A549 (cell line): Measurements from ENCODE around the gene CCDC136. TPM values are rescaled to one million over a fixed set of nuclear protein-coding genes. Genes with fewer than 3 reads are reported as not detected.
A peak's percentile ranks its signal among the peaks of the same experiment; 100 is the strongest.

Source experiments
- ATAC-seq, 2 experiments: fragments of 200-7000 bp in 1 of 2; fragments of >200 bp in 1 of 2; cut with Nextera tagmentation in 1 of 2; cut with Tn5 transposase in 1 of 2; 3 replicates each; pipeline versions ENCODE4 v1.8.0 to v1.9.1; 2018 to 2020; ENCODE audit warnings: mild to moderate bottlenecking in 1 of 2, moderate library complexity in 1 of 2
- CTCF ChIA-PET: fragments of 300-600 bp; sonication (Branson Sonifier 250); formaldehyde crosslinking; extraction: SDS; loops from one replicate; lab custom pipeline; 2021; ENCODE audit warnings: antibody characterized with exemption, inconsistent platforms; lab: Yijun Ruan, JAX
- POLR2A ChIA-PET: fragments of 350-600 bp; formaldehyde crosslinking; extraction: SDS; loops from one replicate; lab custom pipeline; 2021; ENCODE audit warnings: antibody characterized with exemption, inconsistent platforms; lab: Yijun Ruan, JAX
- DNase-seq, 2 experiments: peaks; one replicate each; pipeline versions ENCODE4 v3.0.0 to v3.0.0-alpha.2; 2011 to 2016; ENCODE audit warnings: low read depth in 1 of 2, low spot score in 1 of 2
- FAIRE-seq: peaks from 2 replicates; lab custom pipeline; 2011; peaks lifted over from hg19 to GRCh38; lab: Jason Lieb, UNC
- H3K27ac ChIP-seq, 2 experiments: fragments of >200 bp; sonication (Bioruptor Twin); formaldehyde crosslinking; 3 replicates each; pipeline ENCODE4 v1.5.1; 2016 to 2017
- H3K4me1 ChIP-seq: fragments of >200 bp; sonication (Bioruptor Twin); formaldehyde crosslinking; 3 replicates; pipeline ENCODE4 v1.6.1; 2016
- H3K4me2 ChIP-seq: fragments of >200 bp; sonication (Bioruptor Twin); formaldehyde crosslinking; 3 replicates; pipeline ENCODE4 v1.6.1; 2016
- H3K4me3 ChIP-seq: fragments of >200 bp; sonication (Bioruptor Twin); formaldehyde crosslinking; 3 replicates; pipeline ENCODE4 v1.5.1; 2016
- H3K9me3 ChIP-seq: fragments of >200 bp; sonication (Bioruptor Twin); formaldehyde crosslinking; 3 replicates; pipeline ENCODE4 v1.6.1; 2016
- CBX8 ChIP-seq: fragments of 200-600 bp; sonication (generic); IDR thresholded peaks from 2 replicates; pipeline ENCODE4 v1.6.1; 2016
- CEBPB ChIP-seq, 2 experiments: fragments of >200 bp in 1 of 2; sonication (Bioruptor Twin) in 1 of 2; formaldehyde crosslinking in 1 of 2; IDR thresholded peaks; 2 replicates each; pipeline ENCODE4 v1.6.1; 2012 to 2016
- FOSB ChIP-seq: fragments of 250-450 bp; sonication (Bioruptor Pico); IDR thresholded peaks from 2 replicates; pipeline ENCODE4 v1.5.0; 2020; ENCODE audit warnings: mild to moderate bottlenecking, moderate library complexity
- GATA3 ChIP-seq: IDR thresholded peaks from 2 replicates; pipeline ENCODE4 v1.6.1; 2012; ENCODE audit warnings: borderline replicate concordance
- HES2 ChIP-seq: fragments of >200 bp; sonication (Bioruptor Twin); formaldehyde crosslinking; IDR thresholded peaks from 2 replicates; pipeline ENCODE4 v1.6.1; 2016
- HMGXB4 ChIP-seq: fragments of 250-450 bp; sonication (Bioruptor Pico); IDR thresholded peaks from 2 replicates; pipeline ENCODE4 v1.5.0; 2021; ENCODE audit warnings: mild to moderate bottlenecking, moderate library complexity, borderline replicate concordance
- HOXB5 ChIP-seq: fragments of 250-450 bp; sonication (Bioruptor Pico); IDR thresholded peaks from 2 replicates; pipeline ENCODE4 v1.5.0; 2020; ENCODE audit warnings: mild to moderate bottlenecking, moderate library complexity
- KDM1A ChIP-seq: fragments of 200-600 bp; sonication (generic); IDR thresholded peaks from 2 replicates; pipeline ENCODE4 v1.6.1; 2016; ENCODE audit warnings: low read depth, mild to moderate bottlenecking
- MAX ChIP-seq: IDR thresholded peaks from 2 replicates; pipeline ENCODE4 v1.6.1; 2012
- NFE2L2 ChIP-seq: fragments of 150-350 bp; conservative IDR thresholded peaks from 2 replicates; pipeline ENCODE4 v1.6.1; 2014; ENCODE audit warnings: low read length
- PBX3 ChIP-seq: IDR thresholded peaks from 2 replicates; pipeline ENCODE4 v1.6.1; 2012
- REST ChIP-seq: fragments of 200-600 bp; sonication (generic); IDR thresholded peaks from 2 replicates; pipeline ENCODE4 v1.6.1; 2016; ENCODE audit warnings: antibody characterized with exemption, mild to moderate bottlenecking, moderate library complexity
- SREBF2 ChIP-seq: fragments of 450-650 bp; IDR thresholded peaks from 2 replicates; pipeline ENCODE4 v1.6.1; 2014; ENCODE audit warnings: mild to moderate bottlenecking, moderate library complexity
- TFCP2L1 ChIP-seq: fragments of 250-450 bp; sonication (Bioruptor Pico); IDR thresholded peaks from 2 replicates; pipeline ENCODE4 v1.5.0; 2021; ENCODE audit warnings: mild to moderate bottlenecking
- USF2 ChIP-seq: fragments of 450-650 bp; IDR thresholded peaks from 2 replicates; pipeline ENCODE4 v1.6.1; 2014; ENCODE audit warnings: antibody characterized with exemption
- ZC3H11A ChIP-seq: fragments of 450-650 bp; IDR thresholded peaks from 2 replicates; pipeline ENCODE4 v1.6.1; 2014; ENCODE audit warnings: antibody characterized with exemption, mild to moderate bottlenecking
- WGBS: methylation state at CpG from one replicate; pipeline ENCODE4 v1.1.6; 2017; ENCODE audit errors: missing lambda C conversion rate; 5-methylcytosine and 5-hydroxymethylcytosine counted together
- polyA plus RNA-seq, 4 experiments: library from polyadenylated mRNA; depleted of rRNA in 3 of 4; stranded (reverse); fragments of >200 nt; fragmentation: RNase III in 1 of 4; extraction: RNeasy Plus Mini Kit Qiagen cat#74134 plus additional on column Dnase treatment in 1 of 4; gene quantifications; 2 replicates in 3 of 4; 3 replicates in 1 of 4; pipeline ENCODE4 v1.2.3, GENCODE V29; 2011 to 2017

CCDC136 gene
- polyA plus RNA-seq, 2 of the 4 experiments (the other 2 are of a cell fraction): 4.7 to 5.4 TPM

GRCh38 chr7:128832880-128833147, 41.0 kb downstream of the CCDC136 start:
- 89% methylated on average over 2 of the region's 2 CpGs for WGBS
- peak overlapping the region in 1 of 2 experiments; percentile 50; a peak in 2 of 6 replicates for H3K27ac ChIP-seq
- no peaks in the 10 kb centered on the region for H3K9me3 ChIP-seq
- peak overlapping the region; percentile 15; the same call in 2 of the 3 replicates for H3K4me2 ChIP-seq
- ChIA-PET POLR2A (no interaction called here), CTCF (interaction anchor here (1.4 to 5.6 kb wide), 3 partner anchors 9 to 48 kb away, joined by 5 to 22 read pairs (median 16); no protein-coding TSS in a partner anchor)
- DNase-seq (no peak), FAIRE-seq (no peak), ATAC-seq (no peak)
- no peak overlapping the region for H3K4me3 ChIP-seq
- H3K4me1 ChIP-seq: peaks cover 45% of the 10 kb centered on the region
- TF ChIP-seq FOSB (CRISPR knock-in tag) (no peak), PBX3 (no peak), TFCP2L1 (CRISPR knock-in tag) (no peak), KDM1A (no peak)

- Histone ChIP-seq H3K27ac (peak overlapping the region in 1 of 2 experiments; percentile 50; a peak in 3 of 6 replicates), H3K4me2 (peak overlapping the region; percentile 15), H3K4me1 (peaks cover 40% of the 10 kb centered on the region), H3K4me3 (no peak overlapping the region), H3K9me3 (no peaks in the 10 kb centered on the region)
- WGBS: 63% methylated on average over 11 of the region's 13 CpGs
- ChIA-PET CTCF (interaction anchor here (1.4 to 5.6 kb wide), 3 partner anchors 9 to 47 kb away, joined by 5 to 22 read pairs (median 16); no protein-coding TSS in a partner anchor), POLR2A (interaction anchor here (0.7 kb wide), 1 partner anchor 14 kb away, joined by 8 read pairs; no protein-coding TSS in a partner anchor)
- ATAC-seq (peak in 1 of 2 experiments; percentile 44; a peak in 3 of 6 replicates), FAIRE-seq (no peak), DNase-seq (no peak)
- no peak for TF ChIP-seq SREBF2
- no peak for TF ChIP-seq GATA3
- TF ChIP-seq MAX: no peak
- TF ChIP-seq CEBPB (IDR thresholded peaks at IDR 0.05): no peak
- no peak for TF ChIP-seq USF2
- TF ChIP-seq REST: no peak
- TF ChIP-seq NFE2L2: no peak
- TF ChIP-seq HMGXB4 (CRISPR knock-in tag): no peak
- no peak for TF ChIP-seq CBX8
- TF ChIP-seq HOXB5 (CRISPR knock-in tag): no peak
- TF ChIP-seq ZC3H11A: no peak
- TF ChIP-seq HES2: no peak
These were observed 41.6 kb downstream of the CCDC136 start for GRCh38 chr7:128833148-128833945.
